ENCODE data around the gene SCG5. TPM values are rescaled to one million over a fixed set of nuclear protein-coding genes. Genes with fewer than 3 reads are reported as not detected.

The SCG5 gene
- total RNA-seq, 2 donors from 2014 or later: 5.6 to 21.2 TPM

DNA sequence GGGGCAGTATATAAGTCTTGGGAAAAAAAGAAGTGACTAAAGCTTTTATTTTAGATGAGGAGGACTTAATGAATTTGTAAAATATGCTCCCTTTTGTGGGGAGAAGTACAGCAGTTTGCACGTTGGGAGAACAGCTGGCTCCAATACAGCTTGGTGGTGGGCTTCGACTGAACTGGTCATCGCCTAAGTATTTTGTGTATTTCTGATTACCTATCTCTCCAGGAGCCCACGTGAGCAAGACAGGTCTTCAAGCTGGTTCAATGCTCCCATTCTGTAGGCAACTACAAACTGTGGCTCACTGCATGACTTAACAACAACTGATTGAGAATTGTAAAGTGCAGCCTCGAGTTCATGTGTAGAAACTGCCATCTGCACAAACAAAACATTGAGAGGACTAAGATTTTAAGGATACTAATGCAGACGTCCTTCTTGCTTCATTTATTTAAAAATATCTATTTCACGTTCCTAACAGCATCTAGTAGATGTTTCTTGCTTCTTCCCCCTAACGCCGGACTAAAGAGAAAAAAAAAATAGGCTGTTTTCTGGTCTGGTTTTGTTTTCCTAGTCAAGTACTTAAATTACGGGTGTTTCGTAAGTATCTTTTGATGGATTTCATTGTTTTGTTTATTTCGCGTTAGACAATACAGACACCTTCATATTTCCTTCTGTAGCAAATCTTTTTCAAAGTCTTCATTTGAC, 74.9 kb downstream of the SCG5 start:
- intact Hi-C loops (cut with DNase I): loop anchor here in 1 of 2 donors (5.0 kb wide), 1 partner anchor 44 kb away; no protein-coding TSS in a partner anchor

DNA sequence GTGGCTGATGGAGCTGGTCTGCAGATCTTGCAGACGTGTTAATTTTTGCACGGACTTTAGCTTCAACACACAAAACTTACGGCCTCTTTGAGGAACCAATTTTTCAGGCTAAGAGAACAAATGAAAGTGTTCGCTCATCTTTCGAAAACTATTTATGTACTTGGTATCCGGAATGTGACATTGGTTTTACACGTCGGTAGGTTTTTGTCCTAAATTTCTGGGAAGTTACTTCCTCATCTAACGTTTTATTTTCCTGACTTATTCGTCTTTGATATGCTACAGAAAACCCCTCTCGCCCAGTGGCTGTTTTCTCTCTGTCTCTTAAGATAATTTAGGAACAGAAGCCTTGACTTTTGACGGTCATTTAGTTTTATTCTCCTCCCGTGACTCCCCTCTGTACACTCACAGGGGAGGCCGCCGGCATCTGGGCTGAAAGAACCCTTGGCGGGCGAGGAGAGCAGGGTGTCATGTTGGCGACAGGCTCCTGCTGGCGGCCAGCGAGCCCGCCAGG, 75.5 kb downstream of the SCG5 start:
- no peak for DNase-seq (ENCODE audit: low spot score)
- intact Hi-C loops (cut with DNase I): loop anchor here in 1 of 2 donors (5.0 kb wide), 1 partner anchor 45 kb away; no protein-coding TSS in a partner anchor

More for the DNA sequence above, 74.9 kb downstream of the SCG5 start:
- no peak for DNase-seq (ENCODE audit: low spot score)

- DNase-seq (ENCODE audit: low spot score): no peak
- intact Hi-C loops (cut with DNase I): loop anchor here in 1 of 2 donors (5.0 kb wide), 1 partner anchor 45 kb away; no protein-coding TSS in a partner anchor
These were observed 76.1 kb downstream of the SCG5 start, which contains the start of gene GREM1 for GRCh38 chr15:32717426-32718226. Gene GREM1 (plus strand): TSS chr15:32718004. CDS start chr15:32730691, 12,687 bp downstream.

GRCh38 chr15:32718227-32718820, 76.8 kb downstream of the SCG5 start:
- DNase-seq (ENCODE audit: low spot score): no peak
- intact Hi-C loops (cut with DNase I): loop anchor here in 1 of 2 donors (5.0 kb wide), 1 partner anchor 46 kb away; no protein-coding TSS in a partner anchor

DNA sequence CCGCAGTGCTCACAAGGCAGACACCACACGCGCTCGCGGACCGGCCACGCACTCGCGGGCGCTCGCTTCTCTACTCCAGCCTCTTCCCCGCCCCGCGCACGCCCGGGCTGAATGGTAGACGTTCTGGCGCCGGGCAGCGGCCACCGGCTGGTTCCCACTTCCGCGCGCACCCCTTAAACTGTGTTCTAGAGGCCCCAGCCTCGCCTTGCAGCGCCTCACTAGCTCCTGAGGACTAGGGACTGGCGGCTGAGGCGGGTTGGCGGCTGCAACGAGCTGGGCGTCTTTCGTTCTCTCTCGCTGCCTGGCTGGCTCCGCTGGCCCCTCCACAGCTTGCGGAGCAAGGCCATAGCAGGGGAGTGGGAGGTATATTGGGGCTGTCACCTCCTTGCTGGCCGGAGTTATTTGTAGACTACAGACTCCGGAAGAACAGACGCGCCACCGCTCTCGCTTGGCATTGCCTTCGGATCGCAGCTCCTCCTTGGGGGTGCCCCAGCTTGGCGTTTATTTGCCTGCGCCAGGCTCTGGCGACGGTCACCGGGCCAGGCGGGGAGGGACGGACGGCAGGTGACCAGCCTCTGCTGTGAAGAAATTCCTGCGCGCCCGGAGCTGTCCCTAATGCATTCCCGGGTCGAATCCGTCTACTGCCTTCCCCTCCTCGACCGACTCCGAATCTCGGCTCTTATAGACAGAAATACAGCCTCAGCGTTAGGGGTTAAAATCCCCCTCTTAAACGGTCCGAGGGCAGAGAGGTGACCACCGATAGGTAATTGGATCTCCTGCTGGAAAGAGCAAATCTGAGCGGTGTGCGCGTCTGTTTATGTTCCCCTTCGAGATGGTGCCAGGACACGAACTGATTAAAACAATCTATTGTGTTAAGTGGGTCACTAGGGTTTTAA, 77.6 kb downstream of the SCG5 start:
- intact Hi-C loops (cut with DNase I): loop anchor here in 1 of 2 donors (5.0 kb wide), 1 partner anchor 47 kb away; no protein-coding TSS in a partner anchor
- DNase-seq (ENCODE audit: low spot score): no peak

GRCh38 chr15:32721596-32721995, 80.1 kb downstream of the SCG5 start:
- no peak for DNase-seq (ENCODE audit: low spot score)
- intact Hi-C loops (cut with DNase I): no loop called here

DNA sequence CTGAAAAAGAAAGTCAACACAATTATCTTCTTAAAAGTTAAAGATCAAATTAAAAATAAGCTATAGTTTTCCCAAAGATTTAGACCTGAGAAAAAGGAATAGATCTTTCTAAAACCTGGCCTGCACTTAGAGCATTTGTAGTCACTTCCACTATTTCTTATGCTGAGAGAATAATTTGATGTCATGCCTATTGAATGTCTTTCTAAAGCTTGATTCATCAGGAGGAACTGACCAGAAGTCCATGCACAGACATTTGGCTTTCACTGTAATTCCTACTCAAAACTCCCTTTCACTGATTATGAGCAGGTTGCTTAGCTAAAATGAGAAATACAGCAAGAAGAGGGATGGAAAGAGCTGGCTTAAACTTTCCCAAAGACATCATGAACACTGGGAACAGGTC, 80.6 kb downstream of the SCG5 start:
- no peak for DNase-seq (ENCODE audit: low spot score)
- intact Hi-C loops (cut with DNase I): no loop called here

DNA sequence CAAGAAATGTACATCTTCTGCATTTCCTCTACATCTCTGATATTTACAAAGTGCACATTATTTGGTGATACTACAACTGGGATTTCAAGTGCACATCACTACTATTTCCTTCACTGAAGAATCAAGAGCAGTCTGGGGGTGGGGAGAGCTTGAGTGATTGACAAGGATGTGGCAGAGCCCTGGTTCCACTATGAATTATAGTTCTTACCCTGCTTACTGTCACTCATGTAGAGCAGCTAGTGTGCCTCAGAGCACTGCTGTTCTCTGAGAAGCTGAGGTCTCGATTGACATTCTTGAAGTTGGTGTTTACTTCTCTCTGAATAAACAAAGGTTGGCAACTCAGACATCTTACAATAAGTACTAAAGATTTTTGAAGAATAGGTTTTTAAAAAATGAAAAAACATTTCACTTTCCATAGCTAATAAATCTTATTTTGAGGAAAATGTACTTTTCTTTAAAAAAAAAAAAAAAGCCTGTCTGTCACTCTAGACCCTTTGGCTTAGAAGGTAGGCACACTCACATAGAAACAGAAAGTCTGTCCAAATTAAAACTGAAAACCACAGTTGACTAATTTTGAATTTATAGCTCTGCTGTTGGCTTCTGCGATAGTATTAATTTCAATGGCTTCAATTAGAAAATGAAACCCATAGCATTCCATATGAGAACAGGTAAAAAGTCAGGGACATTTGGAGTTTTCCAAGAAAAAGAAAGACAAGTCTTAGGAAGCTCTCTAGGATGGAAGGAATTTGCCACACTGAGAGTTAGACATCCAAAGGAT, 81.8 kb downstream of the SCG5 start:
- intact Hi-C loops (cut with DNase I): no loop called here

DNA sequence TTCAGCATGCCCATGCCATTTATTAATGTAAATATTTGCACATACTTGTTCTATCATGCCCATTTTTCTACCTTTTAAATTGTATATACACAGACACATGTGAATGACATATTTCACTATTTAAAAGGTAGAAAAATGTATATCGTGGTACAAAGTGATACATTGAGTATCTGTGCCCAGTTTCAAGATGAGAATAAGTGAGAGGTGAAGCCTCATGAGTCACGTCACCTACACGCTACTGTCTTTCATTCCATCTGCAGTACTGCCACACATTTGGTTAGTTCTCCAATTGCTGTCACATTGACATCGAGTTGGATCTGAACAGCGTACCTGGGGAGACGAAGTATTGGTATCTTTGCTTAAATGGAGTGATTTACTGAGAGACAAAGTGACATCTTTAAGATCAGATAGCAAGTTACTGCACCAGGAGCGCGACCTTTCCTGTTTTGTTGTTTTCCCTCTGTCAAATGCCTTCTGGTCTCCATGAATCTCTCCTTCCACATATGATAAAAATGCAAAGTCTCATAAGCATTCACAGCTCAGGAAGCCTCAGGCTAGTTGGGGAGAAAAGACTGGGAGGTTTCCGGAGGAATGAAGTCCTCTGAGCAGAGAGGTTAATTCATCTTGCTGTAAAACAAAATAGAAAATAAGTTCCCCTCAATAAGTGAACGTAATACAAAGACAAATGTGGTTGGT, 88.3 kb downstream of the SCG5 start:
- intact Hi-C loops (cut with DNase I): loop anchor here in 1 of 2 donors (10.0 kb wide), 1 partner anchor 125 kb away; no protein-coding TSS in a partner anchor
- no peak for DNase-seq (ENCODE audit: low spot score)

More for the DNA sequence above, 81.8 kb downstream of the SCG5 start:
- no peak for DNase-seq (ENCODE audit: low spot score)

DNA sequence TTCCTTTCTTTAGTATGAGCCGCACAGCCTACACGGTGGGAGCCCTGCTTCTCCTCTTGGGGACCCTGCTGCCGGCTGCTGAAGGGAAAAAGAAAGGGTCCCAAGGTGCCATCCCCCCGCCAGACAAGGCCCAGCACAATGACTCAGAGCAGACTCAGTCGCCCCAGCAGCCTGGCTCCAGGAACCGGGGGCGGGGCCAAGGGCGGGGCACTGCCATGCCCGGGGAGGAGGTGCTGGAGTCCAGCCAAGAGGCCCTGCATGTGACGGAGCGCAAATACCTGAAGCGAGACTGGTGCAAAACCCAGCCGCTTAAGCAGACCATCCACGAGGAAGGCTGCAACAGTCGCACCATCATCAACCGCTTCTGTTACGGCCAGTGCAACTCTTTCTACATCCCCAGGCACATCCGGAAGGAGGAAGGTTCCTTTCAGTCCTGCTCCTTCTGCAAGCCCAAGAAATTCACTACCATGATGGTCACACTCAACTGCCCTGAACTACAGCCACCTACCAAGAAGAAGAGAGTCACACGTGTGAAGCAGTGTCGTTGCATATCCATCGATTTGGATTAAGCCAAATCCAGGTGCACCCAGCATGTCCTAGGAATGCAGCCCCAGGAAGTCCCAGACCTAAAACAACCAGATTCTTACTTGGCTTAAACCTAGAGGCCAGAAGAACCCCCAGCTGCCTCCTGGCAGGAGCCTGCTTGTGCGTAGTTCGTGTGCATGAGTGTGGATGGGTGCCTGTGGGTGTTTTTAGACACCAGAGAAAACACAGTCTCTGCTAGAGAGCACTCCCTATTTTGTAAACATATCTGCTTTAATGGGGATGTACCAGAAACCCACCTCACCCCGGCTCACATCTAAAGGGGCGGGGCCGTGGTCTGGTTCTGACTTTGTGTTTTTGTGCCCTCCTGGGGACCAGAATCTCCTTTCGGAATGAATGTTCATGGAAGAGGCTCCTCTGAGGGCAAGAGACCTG, 89.5 kb downstream of the SCG5 start:
- intact Hi-C loops (cut with DNase I): loop anchor here in 1 of 2 donors (10.0 kb wide), 1 partner anchor 124 kb away; no protein-coding TSS in a partner anchor
- peak; percentile 70 for DNase-seq (ENCODE audit: low spot score)

DNA sequence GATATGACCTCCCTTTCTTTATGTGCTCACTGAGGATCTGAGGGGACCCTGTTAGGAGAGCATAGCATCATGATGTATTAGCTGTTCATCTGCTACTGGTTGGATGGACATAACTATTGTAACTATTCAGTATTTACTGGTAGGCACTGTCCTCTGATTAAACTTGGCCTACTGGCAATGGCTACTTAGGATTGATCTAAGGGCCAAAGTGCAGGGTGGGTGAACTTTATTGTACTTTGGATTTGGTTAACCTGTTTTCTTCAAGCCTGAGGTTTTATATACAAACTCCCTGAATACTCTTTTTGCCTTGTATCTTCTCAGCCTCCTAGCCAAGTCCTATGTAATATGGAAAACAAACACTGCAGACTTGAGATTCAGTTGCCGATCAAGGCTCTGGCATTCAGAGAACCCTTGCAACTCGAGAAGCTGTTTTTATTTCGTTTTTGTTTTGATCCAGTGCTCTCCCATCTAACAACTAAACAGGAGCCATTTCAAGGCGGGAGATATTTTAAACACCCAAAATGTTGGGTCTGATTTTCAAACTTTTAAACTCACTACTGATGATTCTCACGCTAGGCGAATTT, 91.2 kb downstream of the SCG5 start:
- no peak for DNase-seq (ENCODE audit: low spot score)
- intact Hi-C loops (cut with DNase I): loop anchor here in 1 of 2 donors (10.0 kb wide), 1 partner anchor 122 kb away; no protein-coding TSS in a partner anchor

DNA sequence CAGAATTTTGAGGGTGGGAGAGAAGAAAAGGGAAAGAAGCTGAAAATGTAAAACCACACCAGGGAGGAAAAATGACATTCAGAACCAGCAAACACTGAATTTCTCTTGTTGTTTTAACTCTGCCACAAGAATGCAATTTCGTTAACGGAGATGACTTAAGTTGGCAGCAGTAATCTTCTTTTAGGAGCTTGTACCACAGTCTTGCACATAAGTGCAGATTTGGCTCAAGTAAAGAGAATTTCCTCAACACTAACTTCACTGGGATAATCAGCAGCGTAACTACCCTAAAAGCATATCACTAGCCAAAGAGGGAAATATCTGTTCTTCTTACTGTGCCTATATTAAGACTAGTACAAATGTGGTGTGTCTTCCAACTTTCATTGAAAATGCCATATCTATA, 91.8 kb downstream of the SCG5 start:
- no peak for DNase-seq (ENCODE audit: low spot score)

DNA sequence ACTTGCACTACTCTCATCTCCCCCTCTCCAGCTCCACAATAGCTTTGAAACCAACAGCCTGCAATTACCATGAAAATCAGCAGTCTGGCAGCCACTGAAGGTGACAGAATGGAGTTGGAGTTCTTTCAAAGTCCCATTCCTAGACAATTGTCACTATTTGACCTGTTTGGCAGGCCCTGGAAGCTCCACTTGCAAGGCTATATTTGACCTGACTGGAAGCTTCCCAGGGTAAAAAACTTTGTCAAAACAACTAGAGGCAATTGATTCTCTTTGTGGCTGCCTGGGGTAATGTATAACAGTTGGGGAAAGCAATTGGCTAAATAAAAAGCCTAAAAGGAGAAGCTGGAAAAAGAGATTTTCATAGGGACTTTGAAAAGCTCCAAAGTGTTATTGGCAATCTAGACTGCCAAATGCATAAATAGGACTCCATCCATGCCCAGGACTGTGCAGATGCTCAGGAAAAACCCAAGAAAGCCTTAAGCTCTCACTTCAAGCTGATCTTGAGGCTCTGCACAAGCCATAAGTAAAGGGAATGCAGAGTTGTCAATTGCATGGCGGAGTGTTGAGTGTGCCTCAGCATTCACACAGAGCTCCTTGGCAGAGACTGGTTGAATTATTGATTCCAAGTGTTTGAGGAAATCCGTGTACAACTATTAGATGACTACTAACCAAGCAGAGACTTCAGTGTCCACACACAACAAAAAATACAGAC, 94.6 kb downstream of the SCG5 start:
- DNase-seq (ENCODE audit: low spot score): no peak
- intact Hi-C loops (cut with DNase I): loop anchor here in 1 of 2 donors (10.0 kb wide), 1 partner anchor 119 kb away; no protein-coding TSS in a partner anchor

More for the DNA sequence above, 91.8 kb downstream of the SCG5 start:
- intact Hi-C loops (cut with DNase I): loop anchor here in 1 of 2 donors (10.0 kb wide), 1 partner anchor 122 kb away; no protein-coding TSS in a partner anchor

GRCh38 chr15:32736701-32737061, 95.2 kb downstream of the SCG5 start:
- intact Hi-C loops (cut with DNase I): loop anchor here in 1 of 2 donors (10.0 kb wide), 1 partner anchor 118 kb away; no protein-coding TSS in a partner anchor
- no peak for DNase-seq (ENCODE audit: low spot score)

DNA sequence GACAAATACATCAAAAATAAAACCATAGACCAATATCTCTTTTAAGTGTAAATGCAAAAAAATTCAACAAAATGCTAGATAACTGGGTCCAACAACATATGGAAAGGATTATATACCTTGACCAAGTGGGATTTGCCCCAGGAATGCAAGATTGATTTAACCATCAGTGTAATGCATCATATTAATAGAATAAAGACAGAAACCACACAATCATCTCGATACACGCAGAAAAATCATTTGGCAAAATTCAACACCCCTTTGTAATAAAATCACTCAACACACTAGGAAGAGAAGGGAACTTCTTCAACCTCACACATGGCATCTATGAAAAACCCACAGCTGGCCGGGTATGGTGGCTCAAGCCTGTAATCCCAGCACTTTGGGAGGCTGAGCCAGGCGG, 95.8 kb downstream of the SCG5 start:
- intact Hi-C loops (cut with DNase I): loop anchor here in 1 of 2 donors (10.0 kb wide), 1 partner anchor 117 kb away; no protein-coding TSS in a partner anchor
- no peak for DNase-seq (ENCODE audit: low spot score)

Data from posterior vena cava (tissue), 2 donors.